Muscle layer of duodenum (tissue), 2 donors: ENCODE data around the gene BEND5.

ENCODE experiments used
- H3K27ac ChIP-seq: one replicate; pipeline ENCODE4 v1.7.0; 2013; ENCODE audit warnings: mild to moderate bottlenecking, low read length
- H3K27me3 ChIP-seq: one replicate; pipeline ENCODE4 v1.7.0; 2013; ENCODE audit warnings: low read depth, mild to moderate bottlenecking, control low read depth, low read length
- H3K36me3 ChIP-seq, 2 donors: one replicate each; pipeline ENCODE4 v1.7.0; 2013; ENCODE audit warnings: low read length in 2 of 2, control low read depth in 1 of 2, mild to moderate bottlenecking in 1 of 2; ENCODE audit not compliant: insufficient read depth in 2 of 2, control insufficient read depth in 1 of 2
- H3K4me1 ChIP-seq, 2 donors: one replicate each; pipeline ENCODE4 v1.7.0; 2013; ENCODE audit warnings: low read length in 2 of 2, mild to moderate bottlenecking in 2 of 2, control low read depth in 1 of 2, moderate library complexity in 1 of 2; ENCODE audit not compliant: insufficient read depth in 2 of 2, control insufficient read depth in 1 of 2
- H3K4me3 ChIP-seq, 2 donors: one replicate each; pipeline ENCODE4 v1.7.0; 2013; ENCODE audit warnings: low read length in 2 of 2, low read depth in 1 of 2, mild to moderate bottlenecking in 1 of 2
- H3K9me3 ChIP-seq, 2 donors: one replicate each; pipeline ENCODE4 v1.7.0; 2013; ENCODE audit warnings: low read length in 2 of 2, control low read depth in 1 of 2, mild to moderate bottlenecking in 1 of 2; ENCODE audit not compliant: control insufficient read depth in 1 of 2
- donor health status: healthy.

BEND5 gene, protein sequence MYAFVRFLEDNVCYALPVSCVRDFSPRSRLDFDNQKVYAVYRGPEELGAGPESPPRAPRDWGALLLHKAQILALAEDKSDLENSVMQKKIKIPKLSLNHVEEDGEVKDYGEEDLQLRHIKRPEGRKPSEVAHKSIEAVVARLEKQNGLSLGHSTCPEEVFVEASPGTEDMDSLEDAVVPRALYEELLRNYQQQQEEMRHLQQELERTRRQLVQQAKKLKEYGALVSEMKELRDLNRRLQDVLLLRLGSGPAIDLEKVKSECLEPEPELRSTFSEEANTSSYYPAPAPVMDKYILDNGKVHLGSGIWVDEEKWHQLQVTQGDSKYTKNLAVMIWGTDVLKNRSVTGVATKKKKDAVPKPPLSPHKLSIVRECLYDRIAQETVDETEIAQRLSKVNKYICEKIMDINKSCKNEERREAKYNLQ

DNA sequence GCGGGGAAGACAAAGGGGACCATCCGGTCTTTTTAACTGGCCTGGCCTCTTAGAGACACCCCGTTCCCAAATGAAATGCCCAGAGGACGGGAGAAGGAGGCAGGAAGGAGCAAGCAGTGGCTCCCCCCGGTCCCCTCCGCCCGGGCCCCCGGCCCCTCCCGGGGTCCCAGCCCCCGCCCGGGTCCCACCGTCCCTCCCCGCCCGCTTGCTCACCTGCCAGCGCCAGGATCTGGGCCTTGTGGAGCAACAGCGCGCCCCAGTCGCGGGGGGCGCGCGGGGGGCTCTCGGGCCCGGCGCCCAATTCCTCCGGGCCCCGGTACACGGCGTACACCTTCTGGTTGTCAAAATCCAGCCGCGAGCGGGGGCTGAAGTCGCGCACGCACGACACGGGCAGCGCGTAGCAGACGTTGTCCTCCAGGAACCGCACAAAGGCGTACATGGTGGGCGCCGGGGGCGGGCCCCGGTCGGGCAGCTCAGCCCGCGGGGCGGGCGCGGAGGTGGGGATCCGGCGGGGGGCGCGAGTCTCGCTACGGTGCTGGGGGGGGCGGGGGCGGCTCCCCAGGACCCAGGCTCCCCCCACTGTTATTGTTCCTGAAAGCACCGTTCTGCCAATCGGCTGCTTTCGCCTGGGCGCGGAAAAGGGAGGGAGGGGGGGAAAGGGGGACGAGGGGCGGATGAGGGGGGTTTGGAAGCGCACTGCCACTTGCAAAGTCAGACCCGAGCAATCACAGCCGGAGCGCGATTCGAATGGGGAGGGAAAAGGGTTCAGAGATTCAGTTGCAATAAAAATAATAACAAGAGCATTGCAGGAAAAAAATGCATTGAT, at the start of gene BEND5:
Gene BEND5, minus strand, starts transcription at position 499 of the 826 bp plus-strand sequence. Its CDS starts 60 bp downstream, at position 439.
- Histone ChIP-seq H3K36me3 (no peaks in the 10 kb centered on the region), H3K4me3 (peak within 1 kb of the TSS; percentile 62 to 74), H3K9me3 (no peaks in the 10 kb centered on the region), H3K4me1 (peaks cover 3 to 41% of the 10 kb centered on the region in 2 donors), H3K27ac (no peak within 1 kb of the TSS), H3K27me3 (no peaks in the 10 kb centered on the region)

GRCh38 chr1:48823168-48823567, 46.5 kb upstream of the BEND5 start:
- H3K4me1 ChIP-seq = peaks cover 0 to 6% of the 10 kb centered on the region in 2 donors
- no peaks in the 10 kb centered on the region for H3K9me3 ChIP-seq
- H3K4me3 ChIP-seq = no peak overlapping the region
- H3K36me3 ChIP-seq = no peaks in the 10 kb centered on the region
- H3K27ac ChIP-seq = no peak overlapping the region
- H3K27me3 ChIP-seq = no peaks in the 10 kb centered on the region

DNA sequence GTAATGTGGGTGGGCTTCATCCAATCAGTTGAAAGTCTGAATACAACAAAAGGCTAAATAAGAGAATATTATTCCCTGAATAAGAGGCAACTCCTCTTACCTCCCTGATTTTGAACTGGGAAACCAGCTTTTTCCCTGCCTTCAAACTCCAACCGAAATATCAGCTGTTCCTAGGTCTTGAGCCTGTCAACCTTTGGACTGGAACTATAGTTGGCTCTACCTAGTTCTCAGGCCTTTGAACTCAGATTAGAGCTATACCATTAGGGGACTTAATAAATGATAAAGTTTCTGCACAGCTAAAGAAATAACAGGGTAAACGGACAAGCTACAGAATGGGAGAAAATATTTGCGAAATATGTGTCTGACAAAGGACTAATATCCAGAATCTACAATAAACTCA, 43.8 kb upstream of the BEND5 start:
- Histone ChIP-seq H3K4me1 (peaks cover 0 to 6% of the 10 kb centered on the region in 2 donors), H3K27me3 (no peaks in the 10 kb centered on the region), H3K36me3 (no peaks in the 10 kb centered on the region), H3K4me3 (no peak overlapping the region), H3K27ac (no peak overlapping the region), H3K9me3 (no peaks in the 10 kb centered on the region)

DNA sequence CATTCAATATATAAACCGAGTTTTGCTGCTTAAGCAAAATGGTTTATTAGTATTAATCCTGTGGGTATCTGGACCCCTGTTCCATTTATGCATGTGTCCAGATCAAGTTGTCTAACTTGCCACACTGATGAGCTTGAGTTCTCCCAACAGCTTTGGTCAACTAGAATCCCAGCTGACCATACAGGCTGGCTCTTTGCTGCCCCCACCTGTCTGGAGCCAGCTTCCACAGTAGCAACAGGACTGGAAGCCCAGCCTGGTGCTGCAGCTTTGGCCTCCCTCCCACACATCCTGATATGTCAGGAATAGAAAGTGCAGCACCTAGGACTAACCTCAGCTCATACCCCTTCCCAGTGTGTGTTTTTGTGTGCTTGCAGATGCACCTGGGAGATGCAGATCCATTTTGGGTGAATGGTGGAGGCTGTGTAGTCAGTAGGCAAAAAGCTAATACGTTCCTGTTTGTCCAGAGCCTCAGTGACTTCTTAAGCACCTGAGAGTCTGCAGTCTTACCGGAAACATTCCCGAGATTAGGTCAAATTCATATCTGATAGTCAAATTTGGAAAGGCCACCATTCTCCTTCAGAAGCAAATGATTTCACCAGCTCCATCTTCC, 40.9 kb upstream of the BEND5 start:
- no peaks in the 10 kb centered on the region for H3K27me3 ChIP-seq
- H3K9me3 ChIP-seq = no peaks in the 10 kb centered on the region
- no peak overlapping the region for H3K4me3 ChIP-seq
- no peak overlapping the region for H3K27ac ChIP-seq
- no peaks in the 10 kb centered on the region for H3K4me1 ChIP-seq
- H3K36me3 ChIP-seq = no peaks in the 10 kb centered on the region

DNA sequence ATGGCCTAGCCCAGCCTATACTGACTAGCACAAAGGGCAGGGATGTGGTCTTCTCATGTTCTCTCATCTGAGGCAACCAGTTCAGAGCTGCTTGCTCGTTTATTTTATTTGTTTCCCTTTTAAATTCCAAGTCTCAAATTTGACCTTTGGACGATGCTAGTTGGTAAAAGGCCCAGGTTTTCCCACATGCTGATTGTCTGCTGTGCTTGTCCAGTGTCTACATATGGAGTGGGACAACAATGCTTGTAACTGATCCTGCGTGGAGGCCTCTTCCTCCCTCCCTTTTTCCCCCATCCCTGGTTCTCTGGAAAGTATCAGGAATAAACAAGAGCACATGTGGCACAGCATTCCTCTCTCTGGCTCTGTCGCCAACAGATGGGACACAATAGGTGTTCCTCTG, 34.0 kb upstream of the BEND5 start:
- no peak overlapping the region for H3K27ac ChIP-seq

GRCh38 chr1:48808496-48808895, 31.8 kb upstream of the BEND5 start:
- Histone ChIP-seq H3K36me3 (no peaks in the 10 kb centered on the region), H3K27ac (no peak overlapping the region), H3K4me3 (no peak overlapping the region), H3K4me1 (peaks cover 0 to 15% of the 10 kb centered on the region in 2 donors), H3K27me3 (no peaks in the 10 kb centered on the region), H3K9me3 (no peaks in the 10 kb centered on the region)

More for the DNA sequence above, 34.0 kb upstream of the BEND5 start:
- Histone ChIP-seq H3K9me3 (no peaks in the 10 kb centered on the region), H3K4me1 (peaks cover 0 to 15% of the 10 kb centered on the region in 2 donors), H3K27me3 (no peaks in the 10 kb centered on the region), H3K36me3 (no peaks in the 10 kb centered on the region), H3K4me3 (no peak overlapping the region)

- no peaks in the 10 kb centered on the region for H3K9me3 ChIP-seq
- peaks cover 0 to 15% of the 10 kb centered on the region in 2 donors for H3K4me1 ChIP-seq
- H3K36me3 ChIP-seq = no peaks in the 10 kb centered on the region
- H3K4me3 ChIP-seq = no peak overlapping the region
- no peaks in the 10 kb centered on the region for H3K27me3 ChIP-seq
- no peak overlapping the region for H3K27ac ChIP-seq
Observed at GRCh38 chr1:48807554-48808260, 31.0 kb upstream of the BEND5 start.

GRCh38 chr1:48803474-48803873, 26.8 kb upstream of the BEND5 start:
- Histone ChIP-seq H3K9me3 (no peaks in the 10 kb centered on the region), H3K27me3 (no peaks in the 10 kb centered on the region), H3K27ac (no peak overlapping the region), H3K4me3 (no peak overlapping the region), H3K4me1 (peaks cover 0 to 12% of the 10 kb centered on the region in 2 donors), H3K36me3 (no peaks in the 10 kb centered on the region)

DNA sequence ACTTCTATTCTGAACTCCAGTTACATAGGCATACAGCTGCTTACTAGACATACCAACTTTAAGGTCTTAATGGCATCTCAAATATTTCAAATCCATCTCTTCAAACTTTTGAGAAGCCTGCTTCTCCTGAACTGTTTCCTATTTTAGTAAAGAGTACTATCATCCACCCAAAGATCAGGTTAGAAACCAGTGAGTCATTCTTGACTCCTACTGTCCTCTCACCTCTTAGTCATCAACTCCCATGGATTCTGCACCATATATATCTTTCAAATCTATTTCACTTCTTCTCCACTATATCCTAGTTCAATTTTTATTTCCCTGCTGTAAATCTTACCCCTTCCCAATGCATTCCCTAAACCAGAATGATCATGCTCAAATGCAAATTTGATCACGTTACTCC, 18.1 kb upstream of the BEND5 start:
- H3K9me3 ChIP-seq = no peaks in the 10 kb centered on the region
- no peak overlapping the region for H3K4me3 ChIP-seq
- H3K4me1 ChIP-seq = peaks cover 0 to 4% of the 10 kb centered on the region in 2 donors
- no peaks in the 10 kb centered on the region for H3K27me3 ChIP-seq
- H3K36me3 ChIP-seq = no peaks in the 10 kb centered on the region
- no peak overlapping the region for H3K27ac ChIP-seq

DNA sequence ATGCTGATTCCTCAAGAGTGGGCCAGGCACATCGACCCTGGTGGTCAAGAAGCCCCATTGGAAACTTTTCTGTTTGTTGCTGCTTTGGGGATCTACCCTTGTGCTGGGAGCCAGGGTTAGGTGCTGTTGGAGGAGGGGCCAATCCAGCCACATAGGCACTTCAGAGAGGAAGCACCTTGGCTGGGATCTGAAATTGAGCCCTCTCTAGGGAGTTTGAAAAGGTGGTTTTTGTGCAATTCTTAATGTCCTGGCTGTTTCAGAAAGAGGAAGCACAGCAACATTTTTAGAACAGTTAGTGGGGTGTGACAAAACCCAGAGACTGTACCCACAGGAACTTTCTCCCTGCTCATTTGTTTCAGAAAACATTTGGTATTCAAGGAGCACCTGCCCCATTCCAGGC, 17.2 kb upstream of the BEND5 start:
- Histone ChIP-seq H3K4me3 (no peak overlapping the region), H3K4me1 (peaks cover 0 to 4% of the 10 kb centered on the region in 2 donors), H3K27me3 (no peaks in the 10 kb centered on the region), H3K27ac (no peak overlapping the region), H3K9me3 (no peaks in the 10 kb centered on the region), H3K36me3 (no peaks in the 10 kb centered on the region)

GRCh38 chr1:48792961-48793360, 16.3 kb upstream of the BEND5 start:
- Histone ChIP-seq H3K27ac (no peak overlapping the region), H3K36me3 (no peaks in the 10 kb centered on the region), H3K4me3 (no peak overlapping the region), H3K9me3 (no peaks in the 10 kb centered on the region), H3K4me1 (peaks cover 0 to 4% of the 10 kb centered on the region in 2 donors), H3K27me3 (no peaks in the 10 kb centered on the region)
